SJCRH30 (cell line): Measurements from ENCODE around the gene FIZ1. TPM values are rescaled to one million over a fixed set of nuclear protein-coding genes. Genes with fewer than 3 reads are reported as not detected.

Experiments used
- DNase-seq, 2 experiments: peaks; one replicate each; pipeline ENCODE4 v3.0.0-alpha.2; 2015 to 2020
- H3K27ac ChIP-seq: fragments of 250-450 bp; sonication (Bioruptor Pico); 2 replicates; pipeline ENCODE4 v1.5.1; 2020; ENCODE audit warnings: mild to moderate bottlenecking, moderate library complexity
- H3K27me3 ChIP-seq: fragments of 250-450 bp; sonication (Bioruptor Pico); 2 replicates; pipeline ENCODE4 v1.5.1; 2020; ENCODE audit warnings: mild to moderate bottlenecking, moderate library complexity
- H3K36me3 ChIP-seq: fragments of 250-450 bp; sonication (Bioruptor Pico); 2 replicates; pipeline ENCODE4 v1.5.1; 2020; ENCODE audit warnings: mild to moderate bottlenecking, moderate library complexity
- H3K4me1 ChIP-seq: fragments of 250-450 bp; sonication (Bioruptor Pico); 2 replicates; pipeline ENCODE4 v1.5.1; 2020; ENCODE audit warnings: mild to moderate bottlenecking, moderate library complexity
- H3K4me3 ChIP-seq: fragments of 250-450 bp; sonication (Bioruptor Pico); 2 replicates; pipeline ENCODE4 v1.5.1; 2020; ENCODE audit warnings: mild to moderate bottlenecking, moderate library complexity
- H3K9me3 ChIP-seq: fragments of 250-450 bp; sonication (Bioruptor Pico); replicated peaks from 2 replicates; pipeline ENCODE4 v1.5.1; 2020; ENCODE audit warnings: mild to moderate bottlenecking, moderate library complexity
- total RNA-seq: library from RNA; depleted of rRNA; stranded (reverse); fragments of >200 nt; shearing (Covaris generic); gene quantifications from 2 replicates; pipeline ENCODE4 v1.2.3, GENCODE V29; 2014

Gene FIZ1
- total RNA-seq, 1 experiment from 2014 or later: 7.9 TPM

- H3K36me3 ChIP-seq: peaks cover 21% of the 10 kb centered on the region
- no peaks in the 10 kb centered on the region for H3K27me3 ChIP-seq
- DNase-seq: peak; percentile 94 to 98
- no peaks in the 10 kb centered on the region for H3K4me1 ChIP-seq
- no peaks in the 10 kb centered on the region for H3K9me3 ChIP-seq
- H3K27ac ChIP-seq: peak overlapping the region; percentile 98
- H3K4me3 ChIP-seq: peak overlapping the region; percentile 76
These were observed 424 bp downstream of the FIZ1 start for GRCh38 chr19:55598719-55599467.

- no peaks in the 10 kb centered on the region for H3K4me1 ChIP-seq
- no peak overlapping the region for H3K4me3 ChIP-seq
- H3K27me3 ChIP-seq: no peaks in the 10 kb centered on the region
- H3K9me3 ChIP-seq: no peaks in the 10 kb centered on the region
- peaks cover 26% of the 10 kb centered on the region for H3K36me3 ChIP-seq
- DNase-seq: no peak
- no peak overlapping the region for H3K27ac ChIP-seq
These were observed 1.3 kb downstream of the FIZ1 start for GRCh38 chr19:55598034-55598433.

GRCh38 chr19:55597501-55597921 is 1.8 kb downstream of the FIZ1 start:
- Histone ChIP-seq H3K4me1 (no peaks in the 10 kb centered on the region), H3K27ac (no peak overlapping the region), H3K36me3 (peaks cover 26% of the 10 kb centered on the region), H3K9me3 (no peaks in the 10 kb centered on the region), H3K27me3 (no peaks in the 10 kb centered on the region), H3K4me3 (no peak overlapping the region)
- no peak for DNase-seq

DNA sequence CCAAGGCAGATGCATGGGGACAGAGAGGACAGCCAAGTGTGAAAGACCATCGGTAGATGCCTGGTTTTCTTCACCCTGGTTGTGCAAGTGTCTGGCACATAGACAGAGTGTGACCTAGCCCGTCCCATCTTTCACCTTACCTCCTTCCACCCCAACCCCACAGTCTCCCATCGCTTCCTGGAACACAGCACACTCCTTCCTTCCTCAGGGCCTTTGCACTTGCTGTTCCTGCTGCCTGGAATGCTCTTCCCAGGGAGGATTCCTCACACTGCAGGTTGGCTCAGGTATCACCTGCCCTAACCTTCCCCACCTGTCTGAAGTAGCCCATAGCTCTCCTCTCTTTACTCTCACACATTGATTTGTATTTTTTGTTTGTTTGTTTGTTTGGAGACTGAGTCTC is 3.0 kb downstream of the FIZ1 start:
- Histone ChIP-seq H3K9me3 (no peaks in the 10 kb centered on the region), H3K4me3 (no peak overlapping the region), H3K4me1 (no peaks in the 10 kb centered on the region), H3K27ac (no peak overlapping the region), H3K36me3 (peaks cover 26% of the 10 kb centered on the region), H3K27me3 (no peaks in the 10 kb centered on the region)
- DNase-seq: no peak

GRCh38 chr19:55594996-55595545 is 4.2 kb downstream of the FIZ1 start:
- H3K27me3 ChIP-seq: no peaks in the 10 kb centered on the region
- H3K4me3 ChIP-seq: no peak overlapping the region
- peaks cover 26% of the 10 kb centered on the region for H3K36me3 ChIP-seq
- DNase-seq: no peak
- H3K27ac ChIP-seq: no peak overlapping the region
- H3K4me1 ChIP-seq: no peaks in the 10 kb centered on the region
- no peaks in the 10 kb centered on the region for H3K9me3 ChIP-seq

DNA sequence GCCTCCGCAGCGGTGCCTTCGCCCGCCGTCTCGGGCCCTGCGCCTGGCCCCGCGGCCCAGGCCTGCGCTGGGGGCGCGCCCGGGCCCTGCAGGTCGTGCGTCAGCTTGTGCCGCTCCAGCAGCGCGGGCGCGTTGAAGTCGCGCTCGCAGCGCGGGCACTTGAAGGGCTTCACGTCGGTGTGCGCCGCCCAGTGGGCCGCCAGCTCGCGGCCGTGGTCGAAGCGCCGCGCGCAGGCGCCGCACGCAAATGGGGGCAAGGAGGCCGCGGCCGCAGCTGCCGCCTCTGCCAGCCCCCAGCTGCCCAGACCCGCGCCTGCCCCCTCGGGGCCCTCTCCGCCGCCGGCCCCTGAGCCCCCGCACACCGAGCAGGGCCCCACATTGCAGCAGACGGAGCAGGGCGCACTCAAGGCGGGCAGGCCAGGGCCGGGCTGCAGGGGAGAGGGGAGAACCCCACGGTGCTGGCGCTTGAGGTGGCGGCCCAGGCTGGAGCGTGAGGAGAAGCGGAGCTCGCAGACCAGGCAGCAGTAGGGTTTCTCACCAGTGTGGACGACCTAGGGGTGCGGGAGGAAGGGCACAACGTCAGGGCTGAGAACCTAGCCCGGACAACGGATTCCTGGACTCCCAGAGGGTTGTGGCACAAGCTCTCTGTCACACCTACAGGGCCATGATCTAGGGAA is 6.1 kb downstream of the FIZ1 start:
- DNase-seq: no peak
- no peak overlapping the region for H3K27ac ChIP-seq
- H3K4me1 ChIP-seq: no peaks in the 10 kb centered on the region
- no peaks in the 10 kb centered on the region for H3K9me3 ChIP-seq
- H3K27me3 ChIP-seq: no peaks in the 10 kb centered on the region
- H3K36me3 ChIP-seq: peaks cover 26% of the 10 kb centered on the region
- H3K4me3 ChIP-seq: no peak overlapping the region

GRCh38 chr19:55592391-55593090 is 6.8 kb downstream of the FIZ1 start:
- H3K4me3 ChIP-seq: no peak overlapping the region
- H3K27ac ChIP-seq: no peak overlapping the region
- H3K27me3 ChIP-seq: no peaks in the 10 kb centered on the region
- peaks cover 26% of the 10 kb centered on the region for H3K36me3 ChIP-seq
- no peaks in the 10 kb centered on the region for H3K4me1 ChIP-seq
- DNase-seq: no peak
- no peaks in the 10 kb centered on the region for H3K9me3 ChIP-seq

GRCh38 chr19:55591555-55591954 is 7.8 kb downstream of the FIZ1 start:
- Histone ChIP-seq H3K9me3 (no peaks in the 10 kb centered on the region), H3K4me1 (peaks cover 5% of the 10 kb centered on the region), H3K27me3 (no peaks in the 10 kb centered on the region), H3K27ac (no peak overlapping the region), H3K36me3 (peaks cover 22% of the 10 kb centered on the region), H3K4me3 (no peak overlapping the region)
- no peak for DNase-seq

DNA sequence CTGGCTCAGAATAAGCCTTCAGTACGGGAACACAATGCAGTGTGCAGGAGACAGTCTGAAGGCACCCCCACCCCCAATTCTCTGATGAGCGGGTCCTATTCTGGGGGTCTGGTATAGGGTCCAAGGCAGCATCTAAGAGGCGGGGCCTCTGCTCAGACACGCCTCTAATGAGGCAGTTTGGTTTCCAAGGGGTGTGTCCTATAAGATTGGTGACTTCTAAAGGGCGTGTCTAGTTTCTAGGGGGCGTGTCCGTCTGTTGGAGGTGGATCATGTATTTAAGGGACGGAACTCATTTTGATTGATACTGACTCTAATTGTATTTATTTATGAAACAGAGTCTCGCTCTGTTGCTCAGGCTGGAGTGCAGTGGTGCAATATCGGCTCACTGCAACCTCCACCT is 8.7 kb downstream of the FIZ1 start:
- Histone ChIP-seq H3K36me3 (peaks cover 16% of the 10 kb centered on the region), H3K27me3 (no peaks in the 10 kb centered on the region), H3K4me1 (peaks cover 10% of the 10 kb centered on the region), H3K4me3 (no peak overlapping the region), H3K9me3 (no peaks in the 10 kb centered on the region), H3K27ac (no peak overlapping the region)
- peak in 1 of 2 experiments; percentile 44 for DNase-seq

DNA sequence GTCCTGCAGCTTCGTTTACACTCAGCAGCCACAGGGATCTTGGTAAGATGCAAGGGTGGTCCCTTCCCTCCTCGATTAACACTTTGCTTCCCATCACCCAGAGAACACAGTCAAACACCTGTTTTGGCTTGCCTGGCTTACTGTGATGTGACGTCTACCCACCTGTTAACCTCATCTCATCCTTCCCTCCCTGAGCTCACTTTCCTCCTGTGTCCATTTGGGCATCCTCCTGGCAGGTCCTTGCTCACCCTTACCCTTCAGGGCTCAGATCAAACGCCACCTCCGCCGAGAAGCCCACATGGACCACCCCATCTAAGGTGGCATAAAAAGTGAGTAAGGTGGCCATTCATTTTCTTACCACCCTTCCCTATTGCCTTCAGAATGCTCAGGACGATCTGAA is 9.2 kb downstream of the FIZ1 start:
- no peak for DNase-seq
- no peaks in the 10 kb centered on the region for H3K27me3 ChIP-seq
- peaks cover 14% of the 10 kb centered on the region for H3K4me1 ChIP-seq
- no peaks in the 10 kb centered on the region for H3K9me3 ChIP-seq
- no peak overlapping the region for H3K27ac ChIP-seq
- H3K4me3 ChIP-seq: no peak overlapping the region
- peaks cover 11% of the 10 kb centered on the region for H3K36me3 ChIP-seq

DNA sequence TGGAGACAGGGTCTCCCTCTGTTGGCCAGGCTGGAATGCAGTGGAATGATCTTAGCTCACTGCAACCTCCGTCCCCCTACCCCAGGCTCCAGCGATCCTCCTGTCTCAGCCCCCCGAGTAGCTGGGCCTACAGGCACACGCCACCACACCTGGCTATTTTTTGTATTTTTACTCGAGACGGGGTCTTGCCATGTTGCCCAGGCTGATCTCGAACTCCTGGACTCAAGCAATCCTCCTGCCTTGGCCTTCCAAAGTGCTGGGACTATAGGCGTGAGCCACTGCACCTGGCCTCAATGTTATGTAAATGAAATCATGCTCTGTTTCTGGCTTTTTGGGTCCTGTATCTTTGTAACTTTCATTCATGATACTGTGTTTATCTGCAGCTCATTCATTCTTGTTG is 10.6 kb downstream of the FIZ1 start:
- Histone ChIP-seq H3K4me3 (no peak overlapping the region), H3K9me3 (no peaks in the 10 kb centered on the region), H3K27ac (no peak overlapping the region), H3K4me1 (peaks cover 15% of the 10 kb centered on the region), H3K36me3 (peaks cover 3% of the 10 kb centered on the region; the same call in 1 of the 2 replicates), H3K27me3 (no peaks in the 10 kb centered on the region)
- no peak for DNase-seq

DNA sequence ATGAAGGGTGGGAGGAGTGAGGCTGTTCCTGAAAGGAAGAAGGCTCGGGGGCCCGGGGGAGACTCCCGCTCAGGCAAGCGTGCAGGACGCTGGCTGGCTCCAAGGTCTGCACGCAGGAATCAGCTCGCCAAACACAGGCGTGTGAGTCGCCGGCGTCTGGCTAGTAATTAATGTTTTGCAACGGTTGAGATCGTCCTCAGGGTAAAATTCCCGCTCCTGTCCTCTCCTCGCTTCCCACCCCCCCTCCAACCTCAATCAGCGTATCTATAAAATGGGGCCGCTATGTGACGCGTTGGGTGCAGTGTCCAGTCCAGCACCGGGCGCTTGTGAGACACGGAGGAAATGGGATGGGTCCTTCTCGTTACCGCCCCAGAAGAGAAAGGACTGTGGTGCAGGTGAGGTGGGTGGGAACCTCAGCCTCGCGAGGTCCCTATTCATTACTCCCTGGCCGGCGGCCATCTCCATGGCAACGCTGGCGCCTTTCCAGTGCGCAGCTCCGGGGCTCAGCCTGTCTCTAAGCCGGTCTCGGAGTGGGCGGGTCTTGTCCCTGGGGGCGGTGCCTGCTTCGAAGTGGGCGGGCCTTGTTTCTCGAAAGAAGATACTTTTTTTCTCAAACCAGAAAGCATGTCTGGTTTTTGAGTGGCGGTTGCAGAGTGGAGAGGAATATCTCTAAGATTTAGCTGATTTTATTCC is 12.2 kb downstream of the FIZ1 start:
- peak; percentile 95 to 96 for DNase-seq
- no peaks in the 10 kb centered on the region for H3K27me3 ChIP-seq
- peaks cover 15% of the 10 kb centered on the region for H3K4me1 ChIP-seq
- H3K4me3 ChIP-seq: peak overlapping the region; percentile 55
- no peaks in the 10 kb centered on the region for H3K9me3 ChIP-seq
- no peak overlapping the region for H3K27ac ChIP-seq
- H3K36me3 ChIP-seq: no peaks in the 10 kb centered on the region; the same call in 1 of the 2 replicates

- Histone ChIP-seq H3K4me1 (peaks cover 15% of the 10 kb centered on the region), H3K36me3 (no peaks in the 10 kb centered on the region), H3K4me3 (peak overlapping the region; percentile 55), H3K27me3 (no peaks in the 10 kb centered on the region), H3K9me3 (no peaks in the 10 kb centered on the region), H3K27ac (peak overlapping the region; percentile 66)
- DNase-seq: peak; percentile 97 to 98
These were observed 13.5 kb downstream of the FIZ1 start for GRCh38 chr19:55585658-55586339.

GRCh38 chr19:55584871-55585270 is 14.4 kb downstream of the FIZ1 start:
- DNase-seq: no peak
- Histone ChIP-seq H3K27me3 (no peaks in the 10 kb centered on the region), H3K9me3 (no peaks in the 10 kb centered on the region), H3K4me3 (no peak overlapping the region), H3K27ac (no peak overlapping the region), H3K4me1 (peaks cover 15% of the 10 kb centered on the region), H3K36me3 (no peaks in the 10 kb centered on the region)
